K562 (cell line): ENCODE results near the gene ADGRE2. TPM values are rescaled to one million over a fixed set of nuclear protein-coding genes. Genes with fewer than 3 reads are reported as not detected.

Experiments used
- ATAC-seq: fragments of 200-7000 bp; cut with Tn5 transposase; 3 replicates; pipeline ENCODE4 v1.9.1; 2020; ENCODE audit warnings: moderate library complexity
- BruUV-seq: library from RNA; stranded (reverse); fragments of 400-500 nt; replicated peaks from 2 replicates; lab custom pipeline; 2021; lab: Mats Ljungman, UMichigan
- CTCF ChIA-PET: fragments of 300-600 bp; formaldehyde crosslinking; extraction: SDS; loops from one replicate; lab custom pipeline; 2021; ENCODE audit warnings: low intra/inter-chr PET ratio; lab: Yijun Ruan, JAX
- POLR2A ChIA-PET: fragments of 300-600, 350-650 bp; sonication (Branson Sonifier 250); formaldehyde crosslinking; extraction: SDS; loops from one replicate; lab custom pipeline; 2021; ENCODE audit warnings: antibody characterized with exemption, inconsistent platforms; lab: Yijun Ruan, JAX
- DNase-seq, 4 experiments: peaks; one replicate each; pipeline versions ENCODE4 v3.0.0 to v3.0.0-alpha.2; 2011 to 2018; ENCODE audit warnings: low spot score in 3 of 4, mixed read lengths in 3 of 4; ENCODE audit errors: extremely low read depth in 1 of 4
- FAIRE-seq: peaks from 2 replicates; lab custom pipeline; 2011; peaks lifted over from hg19 to GRCh38; lab: Jason Lieb, UNC
- H2AFZ ChIP-seq: 2 replicates; pipeline ENCODE4 v1.6.0; 2011; ENCODE audit warnings: low read depth, low read length, control low read depth, inconsistent platforms
- H3K27ac ChIP-seq: fragments of 200-600 bp; 3 replicates; pipeline ENCODE4 v1.8.0; 2011; ENCODE audit warnings: low read depth, mild to moderate bottlenecking, control low read depth, inconsistent platforms, low read length, moderate library complexity, mixed read lengths; ENCODE audit errors: extremely low read depth
- H3K27me3 ChIP-seq, 2 experiments: fragments of 300-600 bp in 1 of 2; 2 replicates in 1 of 2; 3 replicates in 1 of 2; pipeline versions ENCODE4 v1.6.0 to v1.8.0; 2011; ENCODE audit warnings: inconsistent platforms in 2 of 2, low read length in 2 of 2, mild to moderate bottlenecking in 1 of 2, mixed read lengths in 1 of 2, moderate library complexity in 1 of 2; ENCODE audit not compliant: control insufficient read depth in 2 of 2, insufficient read depth in 2 of 2
- H3K36me3 ChIP-seq: fragments of 300-600 bp; 3 replicates; pipeline ENCODE4 v1.8.0; 2011; ENCODE audit warnings: mild to moderate bottlenecking, low read length, inconsistent platforms; ENCODE audit not compliant: control insufficient read depth, insufficient read depth
- H3K4me1 ChIP-seq, 2 experiments: fragments of 200-600 bp in 1 of 2; replicated peaks in 1 of 2; 2 replicates in 1 of 2; 3 replicates in 1 of 2; pipeline versions ENCODE4 v1.5.1 to v1.8.0; 2011; ENCODE audit warnings: inconsistent platforms in 2 of 2, low read length in 2 of 2, mild to moderate bottlenecking in 1 of 2, mixed read lengths in 1 of 2, moderate library complexity in 1 of 2; ENCODE audit not compliant: control insufficient read depth in 2 of 2, insufficient read depth in 2 of 2
- H3K4me2 ChIP-seq: 2 replicates; pipeline ENCODE4 v1.6.1; 2011; ENCODE audit warnings: low read length, control low read depth, inconsistent platforms, mixed read lengths; ENCODE audit not compliant: insufficient read depth
- H3K4me3 ChIP-seq: fragments of 200-600 bp; sonication (generic), shearing (Covaris generic); 2 replicates; pipeline ENCODE4 v1.5.1; 2016; ENCODE audit warnings: control low read depth, inconsistent platforms
- H3K79me2 ChIP-seq: fragments of 200-600 bp; 3 replicates; pipeline ENCODE4 v1.8.0; 2011; ENCODE audit warnings: low read length, inconsistent platforms; ENCODE audit not compliant: control insufficient read depth, insufficient read depth
- H3K9ac ChIP-seq, 2 experiments: 2 replicates each; pipeline versions ENCODE4 v1.6.0 to v1.6.1; 2011; ENCODE audit warnings: low read depth in 2 of 2, low read length in 2 of 2, control low read depth in 1 of 2, inconsistent platforms in 1 of 2, mild to moderate bottlenecking in 1 of 2, mixed read lengths in 1 of 2; ENCODE audit not compliant: insufficient read depth in 1 of 2
- H3K9me1 ChIP-seq: one replicate; pipeline ENCODE4 v1.6.0; 2011; ENCODE audit warnings: inconsistent platforms, mild to moderate bottlenecking, low read length, moderate library complexity; ENCODE audit not compliant: control insufficient read depth, insufficient read depth
- H3K9me3 ChIP-seq: replicated peaks from 2 replicates; pipeline ENCODE4 v1.5.1; 2011; ENCODE audit warnings: low read depth, low read length, inconsistent platforms; ENCODE audit not compliant: control insufficient read depth, insufficient read depth
- H4K20me1 ChIP-seq: replicated peaks from 2 replicates; pipeline ENCODE4 v1.6.1; 2011; ENCODE audit warnings: low read length, inconsistent platforms, mixed read lengths; ENCODE audit not compliant: control insufficient read depth, insufficient read depth
- DMBX1 ChIP-seq: fragments of 250-450 bp; sonication (Bioruptor Pico); IDR thresholded peaks from 2 replicates; pipeline ENCODE4 v1.8.0; 2022; ENCODE audit warnings: inconsistent platforms, mild to moderate bottlenecking, moderate library complexity, borderline replicate concordance
- ELF1 ChIP-seq: fragments of 200-800 bp; sonication (Bioruptor generic); IDR thresholded peaks from 2 replicates; pipeline ENCODE4 v1.6.1; 2016; ENCODE audit warnings: missing genetic modification characterization, missing compliant biosample characterization
- EP400 ChIP-seq: fragments of 450-650 bp; IDR thresholded peaks from 2 replicates; pipeline ENCODE4 v1.6.1; 2017; ENCODE audit warnings: antibody characterized with exemption, mild to moderate bottlenecking, moderate library complexity
- MED1 ChIP-seq: sonication (generic); formaldehyde crosslinking; IDR thresholded peaks from 2 replicates; pipeline ENCODE4 v1.8.1; 2023; ENCODE audit warnings: missing genetic modification reagents, borderline replicate concordance
- RBBP5 ChIP-seq: fragments of 200-600 bp; sonication (generic); IDR thresholded peaks from 2 replicates; pipeline ENCODE4 v1.6.1; 2012; ENCODE audit warnings: borderline replicate concordance, mild to moderate bottlenecking, low read length, control low read depth, inconsistent platforms; ENCODE audit not compliant: insufficient read depth, poor library complexity, severe bottlenecking
- RBM22 ChIP-seq: fragments of 200-400 bp; formaldehyde crosslinking; IDR thresholded peaks from 2 replicates; pipeline ENCODE4 v1.6.1; 2018; ENCODE audit warnings: low read length, low read depth; ENCODE audit not compliant: poor library complexity, severe bottlenecking
- RBM25 ChIP-seq: fragments of 200-400 bp; formaldehyde crosslinking; IDR thresholded peaks from 2 replicates; pipeline ENCODE4 v1.6.1; 2018; ENCODE audit warnings: low read length, low read depth, moderate library complexity; ENCODE audit not compliant: severe bottlenecking
- SRSF3 ChIP-seq: fragments of 200-400 bp; formaldehyde crosslinking; IDR thresholded peaks from 2 replicates; pipeline ENCODE4 v1.6.1; 2016; ENCODE audit warnings: mild to moderate bottlenecking, low read length, moderate library complexity; ENCODE audit not compliant: insufficient read depth
- ZNF146 ChIP-seq: IDR thresholded peaks from one replicate; pipeline ENCODE4 v1.6.1; 2018; ENCODE audit warnings: missing compliant biosample characterization; ENCODE audit not compliant: unreplicated experiment
- ZNF212 ChIP-seq: fragments of 450-650 bp; formaldehyde crosslinking; IDR thresholded peaks from 2 replicates; pipeline ENCODE4 v1.4.0; 2020; ENCODE audit warnings: mild to moderate bottlenecking
- ZNF224 ChIP-seq: sonication (generic); formaldehyde crosslinking; IDR thresholded peaks from 2 replicates; pipeline ENCODE4 v1.8.0; 2022; ENCODE audit warnings: mild to moderate bottlenecking, missing genetic modification reagents
- ZNF699 ChIP-seq: fragments of 250-450 bp; sonication (Bioruptor Pico); IDR thresholded peaks from 2 replicates; pipeline ENCODE4 v1.8.0; 2021; ENCODE audit warnings: mild to moderate bottlenecking, moderate library complexity; ENCODE audit not compliant: insufficient replicate concordance
- ZNF830 ChIP-seq: fragments of 250-450 bp; sonication (Bioruptor Pico); IDR thresholded peaks from 2 replicates; pipeline ENCODE4 v1.5.0; 2021; ENCODE audit warnings: mild to moderate bottlenecking
- WGBS: fragments of 100-300 bp; shearing (Covaris generic); methylation state at CpG from one replicate; pipeline ENCODE4 v1.1.6; 2016; ENCODE audit warnings: low coverage, mixed read lengths; ENCODE audit not compliant: insufficient coverage; ENCODE audit errors: missing lambda C conversion rate; 5-methylcytosine and 5-hydroxymethylcytosine counted together
- in situ Hi-C: fragments of 300-500 bp; cut with MboI; formaldehyde crosslinking; loops from 4 replicates; pipeline ENCODE4 v1.15.0; 2018; ENCODE audit warnings: inconsistent platforms, mixed read lengths
- intact Hi-C: fragments of 100-400 bp; cut with micrococcal nuclease; formaldehyde crosslinking; loops from 2 replicates; pipeline ENCODE4 v1.14.2; 2022
- polyA plus RNA-seq, 8 experiments: library from polyadenylated mRNA; depleted of rRNA in 4 of 8; stranded (reverse) in 5 of 8; unstranded in 3 of 8; fragments of >200 nt; fragmentation: Nextera tagmentation in 2 of 8; fragmentation: Illumina TruSeq in 1 of 8; extraction: Ambion mirVana in 2 of 8; extraction: Trizol in 1 of 8; gene quantifications; 2 replicates each; pipeline versions ENCODE4 v1.2.1 to v1.2.3, GENCODE V29; 2011 to 2014; ENCODE audit warnings: inconsistent platforms in 1 of 8, missing spikeins in 1 of 8
- total RNA-seq, 7 experiments: library from RNA; depleted of rRNA in 6 of 7; stranded (reverse); fragments of >200 nt in 6 of 7; fragmentation: Illumina TruSeq in 2 of 7; extraction: Trizol in 2 of 7; gene quantifications; 2 replicates each; pipeline versions ENCODE4 v1.2.1 to v1.2.3, GENCODE V29; 2011 to 2021; ENCODE audit warnings: low replicate concordance in 1 of 7
- TF ChIP-seq, protein P1 (sequence below): fragments of 250-450 bp; sonication (Bioruptor Pico); IDR thresholded peaks from 2 replicates; pipeline ENCODE4 v1.8.0; 2022; ENCODE audit warnings: moderate library complexity, mild to moderate bottlenecking, inconsistent platforms
- TF ChIP-seq, protein P2 (sequence below): fragments of 250-450 bp; sonication (Bioruptor Pico); IDR thresholded peaks from 2 replicates; pipeline ENCODE4 v1.4.0; 2020; ENCODE audit warnings: mild to moderate bottlenecking

Gene ADGRE2
- total and polyA plus RNA-seq, 9 of the 15 experiments (the other 6 are each of a cell fraction or from before 2014, with no cell fraction given), result 4.3 to 17.3 (median 9.8) TPM

DNA sequence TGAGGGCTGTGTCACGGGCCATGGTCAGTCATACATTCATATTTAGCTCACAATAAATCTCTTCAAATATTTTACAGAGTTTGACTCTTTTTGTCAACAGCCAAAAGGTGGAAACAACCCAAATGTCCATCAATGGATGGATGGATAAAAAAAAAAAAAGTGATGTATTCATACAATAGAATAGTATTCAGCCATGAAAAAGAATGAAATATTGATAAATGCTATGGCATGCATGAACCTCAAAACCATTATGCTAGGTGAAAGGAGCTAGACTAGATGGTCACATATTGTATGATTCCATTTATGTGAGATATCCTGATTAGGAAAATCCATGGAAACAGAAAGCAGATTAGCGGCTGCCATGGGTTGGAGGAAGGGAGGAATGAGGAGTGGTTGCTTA is 16.2 kb downstream of the ADGRE2 start:
- H3K4me1 ChIP-seq, result peaks cover 0 to 5% of the 10 kb centered on the region in 2 experiments; a peak in 1 of 5 replicates
- H3K4me2 ChIP-seq, result no peak overlapping the region
- ChIA-PET CTCF (no interaction called here), POLR2A (interaction anchor here (1.3 kb wide), 1 partner anchor 14 kb away, joined by 3 read pairs; no protein-coding TSS in a partner anchor)
- peaks cover 51% of the 10 kb centered on the region; the same call in 2 of the 3 replicates for H3K36me3 ChIP-seq
- no peak for DNase-seq
- TF ChIP-seq ZNF830 (CRISPR knock-in tag) (no peak), RBM22 (no peak), ZNF146 (peak; percentile 88), ZNF699 (CRISPR knock-in tag) (no peak), MED1 (CRISPR knock-in tag) (no peak), RBM25 (peak; percentile 62), ELF1 (tag) (no peak), SRSF3 (no peak), EP400 (no peak), DMBX1 (no peak), ZNF212 (no peak), ZNF224 (CRISPR knock-in tag) (no peak), RBBP5 (no peak)
- TF ChIP-seq, protein P1, sequence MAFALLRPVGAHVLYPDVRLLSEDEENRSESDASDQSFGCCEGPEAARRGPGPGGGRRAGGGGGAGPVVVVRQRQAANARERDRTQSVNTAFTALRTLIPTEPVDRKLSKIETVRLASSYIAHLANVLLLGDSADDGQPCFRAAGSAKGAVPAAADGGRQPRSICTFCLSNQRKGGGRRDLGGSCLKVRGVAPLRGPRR (CRISPR knock-in tag), result no peak
- TF ChIP-seq, protein P2, sequence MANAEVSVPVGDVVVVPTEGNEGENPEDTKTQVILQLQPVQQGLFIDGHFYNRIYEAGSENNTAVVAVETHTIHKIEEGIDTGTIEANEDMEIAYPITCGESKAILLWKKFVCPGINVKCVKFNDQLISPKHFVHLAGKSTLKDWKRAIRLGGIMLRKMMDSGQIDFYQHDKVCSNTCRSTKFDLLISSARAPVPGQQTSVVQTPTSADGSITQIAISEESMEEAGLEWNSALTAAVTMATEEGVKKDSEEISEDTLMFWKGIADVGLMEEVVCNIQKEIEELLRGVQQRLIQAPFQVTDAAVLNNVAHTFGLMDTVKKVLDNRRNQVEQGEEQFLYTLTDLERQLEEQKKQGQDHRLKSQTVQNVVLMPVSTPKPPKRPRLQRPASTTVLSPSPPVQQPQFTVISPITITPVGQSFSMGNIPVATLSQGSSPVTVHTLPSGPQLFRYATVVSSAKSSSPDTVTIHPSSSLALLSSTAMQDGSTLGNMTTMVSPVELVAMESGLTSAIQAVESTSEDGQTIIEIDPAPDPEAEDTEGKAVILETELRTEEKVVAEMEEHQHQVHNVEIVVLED (CRISPR knock-in tag), result no peak
- BruUV-seq, result no TSS peak
- H3K79me2 ChIP-seq, result no peaks in the 10 kb centered on the region
- H2AFZ ChIP-seq, result no peak overlapping the region
- H3K9me1 ChIP-seq, result no peaks in the 10 kb centered on the region
- H3K4me3 ChIP-seq, result no peak overlapping the region
- no peak overlapping the region for H3K9ac ChIP-seq
- intact Hi-C loops (no loop called here), in situ Hi-C loops (no loop called here)
- no peaks in the 10 kb centered on the region for H3K9me3 ChIP-seq
- FAIRE-seq, result no peak
- H4K20me1 ChIP-seq, result no peaks in the 10 kb centered on the region
- H3K27me3 ChIP-seq, result no peaks in the 10 kb centered on the region
- ATAC-seq, result no peak
- WGBS, result 95% methylated on average over 2 of the region's 2 CpGs
- no peak overlapping the region for H3K27ac ChIP-seq
